DOHH2 (cell line): ENCODE measurements around the gene SLC10A3.

Experiments
- H3F3A ChIP-seq: fragments of 200-600 bp; sonication (generic), shearing (Covaris generic); 2 replicates; pipeline ENCODE4 v1.6.0; 2016; ENCODE audit warnings: antibody characterized with exemption, mild to moderate bottlenecking; ENCODE audit not compliant: control insufficient read depth, insufficient read depth
- H3K27ac ChIP-seq: fragments of 200-600 bp; sonication (generic); 2 replicates; pipeline ENCODE4 v1.5.1; 2014; ENCODE audit warnings: low read depth, mild to moderate bottlenecking, low read length, moderate library complexity
- H3K27me3 ChIP-seq: fragments of 200-600 bp; sonication (generic); 2 replicates; pipeline ENCODE4 v1.6.1; 2014; ENCODE audit warnings: mild to moderate bottlenecking, low read length, mixed read lengths; ENCODE audit not compliant: control insufficient read depth
- H3K36me3 ChIP-seq: fragments of 200-600 bp; sonication (generic); 2 replicates; pipeline ENCODE4 v1.6.1; 2014; ENCODE audit warnings: mild to moderate bottlenecking, low read length, moderate library complexity, mixed read lengths; ENCODE audit not compliant: control insufficient read depth
- H3K4me1 ChIP-seq: fragments of 200-600 bp; sonication (generic); 2 replicates; pipeline ENCODE4 v1.6.1; 2014; ENCODE audit warnings: mild to moderate bottlenecking, low read length, mixed read lengths; ENCODE audit not compliant: control insufficient read depth
- H3K4me2 ChIP-seq: fragments of 200-600 bp; sonication (generic); 2 replicates; pipeline ENCODE4 v1.6.0; 2014; ENCODE audit warnings: mild to moderate bottlenecking, low read length, moderate library complexity
- H3K4me3 ChIP-seq: fragments of 200-600 bp; sonication (generic); 2 replicates; pipeline ENCODE4 v1.5.1; 2014; ENCODE audit warnings: mild to moderate bottlenecking, low read length, mixed read lengths
- H3K79me2 ChIP-seq: fragments of 200-600 bp; sonication (generic); 2 replicates; pipeline ENCODE4 v1.6.1; 2014; ENCODE audit warnings: mild to moderate bottlenecking, low read length, mixed read lengths; ENCODE audit not compliant: control insufficient read depth
- H3K9me2 ChIP-seq: fragments of 200-600 bp; sonication (generic); replicated peaks from 2 replicates; pipeline ENCODE4 v1.6.1; 2014; ENCODE audit warnings: mild to moderate bottlenecking, low read length, mixed read lengths; ENCODE audit not compliant: control insufficient read depth
- H3K9me3 ChIP-seq: fragments of 200-600 bp; sonication (generic); 2 replicates; pipeline ENCODE4 v1.6.1; 2014; ENCODE audit warnings: antibody characterized with exemption, low read length, mixed read lengths; ENCODE audit not compliant: control insufficient read depth, insufficient read depth
- H4K20me1 ChIP-seq: fragments of 200-600 bp; sonication (generic); 2 replicates; pipeline ENCODE4 v1.6.0; 2014; ENCODE audit warnings: low read depth, mild to moderate bottlenecking, antibody characterized with exemption, low read length, moderate library complexity; ENCODE audit not compliant: control insufficient read depth, insufficient read depth
- EZH2phosphoT487 ChIP-seq: fragments of 200-600 bp; sonication (generic); IDR thresholded peaks from 2 replicates; pipeline ENCODE4 v1.6.1; 2017; ENCODE audit warnings: borderline replicate concordance, mild to moderate bottlenecking, antibody characterized with exemption, low read length, moderate library complexity, mixed read lengths
- TF ChIP-seq, protein P1 (sequence below): fragments of 200-600 bp; sonication (generic); IDR thresholded peaks from one replicate; pipeline ENCODE4 v1.5.1; 2014; ENCODE audit warnings: antibody characterized with exemption, mild to moderate bottlenecking, low read depth, low read length; ENCODE audit not compliant: poor library complexity, severe bottlenecking

The SLC10A3 gene

DNA sequence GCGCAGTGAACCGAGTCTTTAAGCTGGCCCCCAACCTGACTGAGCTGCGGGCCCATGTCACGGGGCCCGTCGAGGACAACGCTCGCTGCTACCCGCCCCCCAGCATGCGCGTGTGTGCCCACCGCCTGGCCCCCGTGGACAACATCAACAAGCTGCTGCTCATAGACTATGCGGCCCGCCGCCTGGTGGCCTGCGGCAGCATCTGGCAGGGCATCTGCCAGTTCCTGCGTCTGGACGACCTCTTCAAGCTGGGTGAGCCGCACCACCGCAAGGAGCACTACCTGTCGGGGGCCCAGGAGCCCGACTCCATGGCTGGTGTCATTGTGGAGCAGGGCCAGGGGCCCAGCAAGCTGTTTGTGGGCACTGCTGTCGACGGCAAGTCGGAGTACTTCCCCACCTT is 30.1 kb downstream of the SLC10A3 start:
- peaks cover 11% of the 10 kb centered on the region for H3K4me1 ChIP-seq
- H3K27me3 ChIP-seq = no peaks in the 10 kb centered on the region
- H3K79me2 ChIP-seq = peaks cover 14% of the 10 kb centered on the region
- no peaks in the 10 kb centered on the region for H3K36me3 ChIP-seq
- no peaks in the 10 kb centered on the region for H3K9me2 ChIP-seq
- no peak overlapping the region for H3K27ac ChIP-seq
- no peaks in the 10 kb centered on the region for H4K20me1 ChIP-seq
- no peak overlapping the region for H3K4me3 ChIP-seq
- no peaks in the 10 kb centered on the region for H3F3A ChIP-seq
- H3K4me2 ChIP-seq = no peak overlapping the region
- no peak for TF ChIP-seq EZH2phosphoT487
- TF ChIP-seq, protein P1, sequence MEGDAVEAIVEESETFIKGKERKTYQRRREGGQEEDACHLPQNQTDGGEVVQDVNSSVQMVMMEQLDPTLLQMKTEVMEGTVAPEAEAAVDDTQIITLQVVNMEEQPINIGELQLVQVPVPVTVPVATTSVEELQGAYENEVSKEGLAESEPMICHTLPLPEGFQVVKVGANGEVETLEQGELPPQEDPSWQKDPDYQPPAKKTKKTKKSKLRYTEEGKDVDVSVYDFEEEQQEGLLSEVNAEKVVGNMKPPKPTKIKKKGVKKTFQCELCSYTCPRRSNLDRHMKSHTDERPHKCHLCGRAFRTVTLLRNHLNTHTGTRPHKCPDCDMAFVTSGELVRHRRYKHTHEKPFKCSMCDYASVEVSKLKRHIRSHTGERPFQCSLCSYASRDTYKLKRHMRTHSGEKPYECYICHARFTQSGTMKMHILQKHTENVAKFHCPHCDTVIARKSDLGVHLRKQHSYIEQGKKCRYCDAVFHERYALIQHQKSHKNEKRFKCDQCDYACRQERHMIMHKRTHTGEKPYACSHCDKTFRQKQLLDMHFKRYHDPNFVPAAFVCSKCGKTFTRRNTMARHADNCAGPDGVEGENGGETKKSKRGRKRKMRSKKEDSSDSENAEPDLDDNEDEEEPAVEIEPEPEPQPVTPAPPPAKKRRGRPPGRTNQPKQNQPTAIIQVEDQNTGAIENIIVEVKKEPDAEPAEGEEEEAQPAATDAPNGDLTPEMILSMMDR = no peak
- H3K9me3 ChIP-seq = no peaks in the 10 kb centered on the region

DNA sequence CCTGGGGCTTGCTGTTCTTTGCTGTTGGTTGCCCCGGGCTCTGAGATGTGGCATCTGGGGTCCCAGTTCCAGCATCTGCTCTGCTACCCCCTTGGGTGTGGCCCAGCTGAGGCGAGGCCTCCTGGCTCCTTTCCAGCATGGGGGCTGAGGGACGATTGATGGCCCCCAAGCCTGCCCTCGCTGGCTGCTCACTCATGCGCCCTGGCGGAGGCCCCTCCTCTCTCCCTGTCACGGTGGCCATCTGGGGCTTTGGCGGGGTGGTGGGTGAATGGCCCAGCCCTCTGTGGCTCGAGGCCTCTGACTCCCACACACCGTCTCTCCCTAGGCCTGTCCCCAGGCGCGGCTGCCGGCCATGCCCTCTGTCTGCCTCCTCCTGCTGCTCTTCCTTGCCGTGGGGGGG is 30.6 kb downstream of the SLC10A3 start:
- H3K9me2 ChIP-seq = no peaks in the 10 kb centered on the region
- H3K27ac ChIP-seq = no peak overlapping the region
- no peaks in the 10 kb centered on the region for H3K36me3 ChIP-seq
- H3K9me3 ChIP-seq = no peaks in the 10 kb centered on the region
- peaks cover 11% of the 10 kb centered on the region for H3K4me1 ChIP-seq
- peak overlapping the region; percentile 75 for H3K4me2 ChIP-seq
- H3K27me3 ChIP-seq = no peaks in the 10 kb centered on the region
- no peak for TF ChIP-seq EZH2phosphoT487
- TF ChIP-seq, protein P1 = no peak
- no peaks in the 10 kb centered on the region for H3F3A ChIP-seq
- no peaks in the 10 kb centered on the region for H4K20me1 ChIP-seq
- no peak overlapping the region for H3K4me3 ChIP-seq
- peaks cover 14% of the 10 kb centered on the region for H3K79me2 ChIP-seq

DNA sequence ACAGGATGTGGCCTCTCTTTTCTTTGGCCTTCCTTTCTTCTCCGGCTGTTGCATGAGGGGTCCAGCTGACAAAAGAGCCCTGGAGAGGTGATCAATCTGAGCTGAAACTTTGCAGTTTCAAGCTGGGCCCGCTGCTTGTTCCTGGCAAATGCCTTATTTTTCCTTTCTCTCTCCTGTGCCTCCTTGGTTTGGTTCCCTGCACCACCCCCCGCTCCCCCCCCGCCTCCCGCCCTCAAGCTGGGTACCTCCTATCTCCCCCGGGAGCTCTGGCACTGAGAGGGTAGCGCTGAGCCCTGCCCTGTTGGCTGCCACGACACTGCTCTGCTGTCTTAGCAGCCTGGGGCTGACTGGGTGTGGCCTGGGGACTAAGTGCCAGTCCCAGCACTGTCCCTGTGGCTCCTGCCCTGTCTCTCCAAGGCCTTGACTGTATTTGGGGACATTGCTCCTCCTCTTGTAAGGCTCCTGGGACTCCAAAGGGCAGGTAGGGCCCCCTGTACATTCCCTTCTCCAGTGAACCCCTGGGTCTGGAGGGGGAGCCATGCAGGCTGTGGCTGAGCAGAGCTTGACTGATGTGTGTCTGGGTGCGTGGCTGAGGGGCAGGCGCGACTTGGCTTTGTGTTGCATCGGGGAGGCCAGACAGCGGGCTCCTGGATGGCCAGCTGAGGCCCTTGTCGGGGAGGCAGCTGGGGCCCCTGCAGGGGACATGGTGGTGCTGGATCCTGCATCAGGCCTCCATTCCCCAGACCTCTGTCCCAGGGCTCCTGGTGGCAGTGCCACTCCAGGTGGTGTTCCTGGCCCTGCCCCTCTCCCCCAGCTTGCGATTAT is 31.3 kb downstream of the SLC10A3 start:
- H3K9me3 ChIP-seq = no peaks in the 10 kb centered on the region
- no peaks in the 10 kb centered on the region for H3K27me3 ChIP-seq
- peaks cover 11% of the 10 kb centered on the region for H3K4me1 ChIP-seq
- no peaks in the 10 kb centered on the region for H3K9me2 ChIP-seq
- no peaks in the 10 kb centered on the region for H4K20me1 ChIP-seq
- peak overlapping the region; percentile 75 for H3K4me2 ChIP-seq
- H3F3A ChIP-seq = no peaks in the 10 kb centered on the region
- no peaks in the 10 kb centered on the region for H3K36me3 ChIP-seq
- no peak overlapping the region for H3K27ac ChIP-seq
- H3K79me2 ChIP-seq = peaks cover 14% of the 10 kb centered on the region
- TF ChIP-seq, protein P1 = no peak
- no peak for TF ChIP-seq EZH2phosphoT487
- H3K4me3 ChIP-seq = peak overlapping the region; percentile 80
